BE2C (cell line): ENCODE results near the gene SPP2.

Source experiments
- DNase-seq: peaks from one replicate; pipeline ENCODE4 v3.0.0-alpha.2; 2020
- H3K27me3 ChIP-seq: fragments of 250-450 bp; sonication (Bioruptor Pico); 2 replicates; pipeline ENCODE4 v1.5.1; 2020; ENCODE audit warnings: mild to moderate bottlenecking
- H3K36me3 ChIP-seq: fragments of 250-450 bp; sonication (Bioruptor Pico); 2 replicates; pipeline ENCODE4 v1.5.1; 2020; ENCODE audit warnings: mild to moderate bottlenecking
- H3K4me1 ChIP-seq: fragments of 250-450 bp; sonication (Bioruptor Pico); 2 replicates; pipeline ENCODE4 v1.5.1; 2020
- H3K4me3 ChIP-seq: 2 replicates; pipeline ENCODE4 v1.5.1; 2011; ENCODE audit warnings: low read depth, low read length
- H3K9me3 ChIP-seq: fragments of 250-450 bp; sonication (Bioruptor Pico); 2 replicates; pipeline ENCODE4 v1.5.1; 2020
- CTCF ChIP-seq: IDR thresholded peaks from 2 replicates; pipeline ENCODE4 v1.5.1; 2012; ENCODE audit warnings: mild to moderate bottlenecking, low read depth, low read length

The SPP2 gene

GRCh38 chr2:234006501-234006900 lies 44.0 kb upstream of the SPP2 start:
- no peaks in the 10 kb centered on the region; the same call in 1 of the 2 replicates for H3K9me3 ChIP-seq
- no peaks in the 10 kb centered on the region for H3K27me3 ChIP-seq
- no peaks in the 10 kb centered on the region for H3K36me3 ChIP-seq
- no peak for TF ChIP-seq CTCF
- DNase-seq: no peak
- H3K4me1 ChIP-seq: peaks cover 6% of the 10 kb centered on the region
- H3K4me3 ChIP-seq: no peak overlapping the region

DNA sequence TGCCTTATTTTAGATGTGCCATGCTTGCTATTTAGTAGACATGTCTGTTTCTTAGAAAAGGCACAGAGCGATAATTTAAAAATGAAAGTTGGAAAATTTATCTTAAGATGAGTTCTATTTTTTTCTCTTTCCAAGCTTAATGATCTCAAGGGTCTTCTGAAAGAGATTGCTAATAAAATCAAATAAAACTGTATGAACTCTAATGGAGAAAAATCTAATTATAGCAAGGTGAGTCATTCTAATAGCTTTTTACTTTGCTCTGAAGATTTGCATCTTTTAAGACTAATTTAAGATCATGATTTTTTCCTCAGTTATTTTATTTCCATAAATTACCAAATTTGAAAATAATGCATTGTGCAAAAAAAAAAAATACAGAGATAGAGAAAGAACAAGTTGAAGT lies 36.1 kb upstream of the SPP2 start:
- no peak for TF ChIP-seq CTCF
- no peaks in the 10 kb centered on the region for H3K36me3 ChIP-seq
- H3K4me1 ChIP-seq: peaks cover 21% of the 10 kb centered on the region
- no peak for DNase-seq
- H3K9me3 ChIP-seq: no peaks in the 10 kb centered on the region
- H3K4me3 ChIP-seq: 0 out of 2 replicates have a peak overlapping the region, but pooled peaks have one; percentile 7
- H3K27me3 ChIP-seq: no peaks in the 10 kb centered on the region

DNA sequence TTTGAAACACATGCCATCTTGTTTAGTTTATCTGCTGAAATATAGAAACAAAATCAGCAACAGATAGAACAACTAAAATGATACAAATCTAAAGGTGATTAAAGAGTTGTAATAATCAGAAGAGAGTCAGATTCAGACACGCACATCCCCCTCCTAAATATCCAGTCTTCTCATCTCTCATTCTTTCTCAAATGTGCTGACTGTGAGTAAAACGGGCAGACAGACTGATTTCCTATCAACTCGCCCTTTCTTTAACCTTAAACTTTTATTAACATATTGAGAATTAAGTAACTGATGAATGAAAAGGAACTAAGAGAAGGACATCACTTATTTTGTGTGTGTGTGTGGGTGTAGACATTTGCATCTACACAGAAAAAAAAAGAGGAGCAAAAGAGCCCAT lies 34.6 kb upstream of the SPP2 start:
- Histone ChIP-seq H3K9me3 (no peaks in the 10 kb centered on the region), H3K27me3 (no peaks in the 10 kb centered on the region), H3K4me3 (no peak overlapping the region), H3K4me1 (peaks cover 21% of the 10 kb centered on the region), H3K36me3 (no peaks in the 10 kb centered on the region)
- no peak for DNase-seq
- TF ChIP-seq CTCF: no peak

- no peak for TF ChIP-seq CTCF
- H3K4me1 ChIP-seq: peaks cover 7% of the 10 kb centered on the region
- DNase-seq: no peak
- no peak overlapping the region for H3K4me3 ChIP-seq
- H3K27me3 ChIP-seq: no peaks in the 10 kb centered on the region
- H3K36me3 ChIP-seq: no peaks in the 10 kb centered on the region
- no peaks in the 10 kb centered on the region for H3K9me3 ChIP-seq
Measured at GRCh38 chr2:234019896-234020295, 30.6 kb upstream of the SPP2 start.

DNA sequence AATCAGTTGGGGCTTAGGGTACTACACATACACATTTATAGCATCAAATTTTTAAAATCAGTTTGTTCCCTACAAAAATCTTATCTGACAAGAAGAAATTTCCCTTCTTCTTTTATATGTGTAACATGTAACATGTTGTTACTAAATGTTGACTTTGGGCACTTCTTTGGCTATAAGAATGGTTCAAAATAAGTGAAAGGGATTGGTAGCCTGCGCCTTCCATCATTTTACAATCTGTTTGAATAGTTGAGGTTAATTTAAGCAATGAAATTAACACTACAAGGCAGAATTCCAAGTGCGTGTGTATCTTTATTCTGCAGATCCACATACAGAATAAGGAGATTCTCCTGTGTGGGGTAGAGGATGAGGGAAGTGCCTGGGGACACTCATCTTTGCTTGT lies 30.2 kb upstream of the SPP2 start:
- Histone ChIP-seq H3K36me3 (no peaks in the 10 kb centered on the region), H3K4me1 (peaks cover 2% of the 10 kb centered on the region), H3K9me3 (no peaks in the 10 kb centered on the region), H3K4me3 (no peak overlapping the region), H3K27me3 (no peaks in the 10 kb centered on the region)
- DNase-seq: no peak
- no peak for TF ChIP-seq CTCF

GRCh38 chr2:234022424-234022823 lies 28.1 kb upstream of the SPP2 start:
- Histone ChIP-seq H3K36me3 (no peaks in the 10 kb centered on the region), H3K27me3 (no peaks in the 10 kb centered on the region), H3K9me3 (no peaks in the 10 kb centered on the region), H3K4me3 (no peak overlapping the region), H3K4me1 (no peaks in the 10 kb centered on the region)
- no peak for DNase-seq
- TF ChIP-seq CTCF: no peak
